ENCODE data around the gene CFAP20. TPM values are rescaled to one million over a fixed set of nuclear protein-coding genes. Genes with fewer than 3 reads are reported as not detected.
"Not testable (repeated sequence)": the region's sequence is repeated elsewhere in the genome, so short reads cannot be mapped to it uniquely, and the experiment has no call there.

CFAP20 gene
- total RNA-seq, 6 donors from 2014 or later: 12.6 to 43.3 (median 26.4) TPM

DNA sequence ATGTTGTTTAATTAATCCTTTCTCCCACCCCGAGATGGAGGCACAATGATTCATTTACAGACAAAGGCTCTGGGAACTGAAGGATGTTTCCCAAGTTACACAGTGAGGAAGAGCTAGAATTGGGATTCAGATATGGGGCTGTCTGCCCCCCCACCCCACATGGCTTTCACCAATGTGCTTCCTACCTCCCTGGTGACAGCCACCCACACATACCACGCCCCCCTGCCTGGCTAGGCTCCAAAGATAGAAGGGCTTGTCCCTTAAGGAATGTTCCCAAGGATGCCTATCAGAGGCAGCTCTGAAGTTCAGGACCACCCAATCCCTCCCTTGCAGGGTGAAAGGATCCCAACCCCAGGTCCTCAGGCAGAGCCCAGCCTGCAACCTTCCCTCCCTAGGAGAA lies 32.9 kb downstream of the CFAP20 start:
- ATAC-seq (ENCODE audit: low FRiP score in 2 of 2): no peak
- WGBS, 2 donors: 41 to 52% methylated on average over 2 of the region's 2 CpGs
- no peak overlapping the region for H3K27ac ChIP-seq

GRCh38 chr16:58095575-58095960 lies 33.6 kb downstream of the CFAP20 start:
- 71 to 74% methylated on average over 6 of the region's 6 CpGs for WGBS, 2 donors
- H3K36me3 ChIP-seq; H3K9me3 ChIP-seq; H3K27me3 ChIP-seq; ATAC-seq (ENCODE audit: low FRiP score in 2 of 2); H3K27ac ChIP-seq; H3K4me1 ChIP-seq; DNase-seq; H3K4me3 ChIP-seq: not testable (repeated sequence)

More for the DNA sequence above, 32.9 kb downstream of the CFAP20 start:
- TF ChIP-seq CTCF (IDR thresholded peaks at IDR 0.05): no peak
- TF ChIP-seq EP300 (IDR thresholded peaks at IDR 0.05): no peak
- no peak for TF ChIP-seq POLR2A (IDR thresholded peaks at IDR 0.05)
- no peak for TF ChIP-seq POLR2AphosphoS5 (IDR thresholded peaks at IDR 0.05)
- DNase-seq: no peak
- no peaks in the 10 kb centered on the region for H3K27me3 ChIP-seq
- H3K4me3 ChIP-seq: no peak overlapping the region
- no peaks in the 10 kb centered on the region for H3K36me3 ChIP-seq
- H3K9me3 ChIP-seq: no peaks in the 10 kb centered on the region
- H3K4me1 ChIP-seq: peaks cover 0 to 9% (median 8%) of the 10 kb centered on the region in 4 donors

DNA sequence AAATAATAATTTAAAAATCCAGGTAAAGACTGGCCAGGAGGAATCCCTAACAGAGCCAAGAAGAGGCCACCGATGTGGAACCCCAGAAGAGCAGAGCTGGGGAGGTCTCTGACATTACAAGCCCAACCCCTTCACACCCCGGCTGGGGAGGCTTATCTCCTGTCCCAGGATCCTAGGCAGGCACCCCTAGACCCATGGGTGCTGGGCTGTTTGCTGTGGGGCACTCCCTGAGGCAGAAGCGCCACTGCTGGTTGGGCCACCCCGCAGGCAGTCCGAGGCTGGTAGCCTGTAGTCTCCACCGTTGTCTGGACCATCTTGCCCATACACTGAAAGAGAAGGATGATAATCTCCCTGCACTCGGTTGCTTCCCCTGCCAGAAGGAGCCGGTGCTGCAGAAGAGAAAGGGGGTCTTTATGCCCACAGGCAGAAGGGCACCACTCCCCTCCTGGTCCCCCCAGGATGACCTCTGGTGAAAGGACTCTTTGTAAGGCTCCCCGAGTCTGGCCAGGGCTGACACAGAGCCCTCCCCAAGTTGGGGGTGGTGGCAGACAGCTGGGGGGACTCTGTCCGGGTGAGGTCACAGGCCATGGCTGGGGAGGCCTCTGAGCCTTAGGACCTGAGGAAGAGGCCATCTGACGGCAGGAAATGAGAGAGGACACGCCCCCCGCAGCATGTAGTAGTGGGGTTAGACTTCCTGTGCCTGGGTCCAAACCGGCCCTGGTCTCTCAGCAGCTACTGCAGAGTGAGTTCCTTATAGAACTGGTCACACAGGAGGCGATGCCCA lies 34.2 kb downstream of the CFAP20 start:
- Histone ChIP-seq H3K9me3 (no peaks in the 10 kb centered on the region), H3K4me3 (no peak overlapping the region), H3K36me3 (no peaks in the 10 kb centered on the region), H3K4me1 (peaks cover 0 to 9% (median 8%) of the 10 kb centered on the region in 4 donors), H3K27ac (no peak overlapping the region), H3K27me3 (no peaks in the 10 kb centered on the region)
- DNase-seq (no peak), ATAC-seq (ENCODE audit: low FRiP score in 2 of 2) (no peak)
- TF ChIP-seq CTCF (IDR thresholded peaks at IDR 0.05): no peak
- no peak for TF ChIP-seq POLR2AphosphoS5 (IDR thresholded peaks at IDR 0.05)
- WGBS, 2 donors: 75 to 78% methylated on average over 13 to 15 of the region's 15 CpGs

DNA sequence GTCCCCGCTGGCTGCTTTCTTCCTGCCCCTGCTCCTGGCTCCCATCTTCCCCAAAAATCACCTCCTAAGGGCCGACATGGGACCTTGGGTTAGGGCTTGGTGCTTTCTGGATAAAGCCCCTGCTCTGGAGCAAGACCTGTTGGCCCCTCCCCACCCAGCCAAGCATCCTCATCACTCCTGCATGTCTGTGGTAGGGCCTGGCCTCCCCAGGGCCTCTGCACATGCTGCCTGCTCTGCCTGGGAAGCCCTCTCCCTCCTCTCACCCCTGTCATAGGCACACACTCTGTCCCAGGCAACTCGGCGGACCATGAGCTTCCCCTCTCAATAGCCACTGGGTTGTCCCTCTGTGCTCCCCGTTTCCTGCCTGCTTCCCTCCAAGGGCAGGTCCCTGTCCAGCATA lies 35.2 kb downstream of the CFAP20 start:
- ATAC-seq (ENCODE audit: low FRiP score in 2 of 2): no peak
- WGBS, 2 donors: 88 to 91% methylated on average over 5 of the region's 5 CpGs

GRCh38 chr16:58090396-58090795 lies 38.8 kb downstream of the CFAP20 start:
- not testable (repeated sequence) for ATAC-seq (ENCODE audit: low FRiP score in 2 of 2); H3K4me1 ChIP-seq; H3K27ac ChIP-seq; H3K9me3 ChIP-seq; H3K27me3 ChIP-seq; H3K36me3 ChIP-seq; H3K4me3 ChIP-seq; DNase-seq
- WGBS, 2 donors: 94 to 96% methylated on average over 3 of the region's 3 CpGs

More for the DNA sequence above, 35.2 kb downstream of the CFAP20 start:
- no peak for DNase-seq
- Histone ChIP-seq H3K27me3 (no peaks in the 10 kb centered on the region), H3K9me3 (no peaks in the 10 kb centered on the region), H3K4me3 (no peak overlapping the region), H3K36me3 (no peaks in the 10 kb centered on the region), H3K27ac (no peak overlapping the region), H3K4me1 (peaks cover 0 to 9% (median 8%) of the 10 kb centered on the region in 4 donors)
- TF ChIP-seq POLR2AphosphoS5 (IDR thresholded peaks at IDR 0.05) (no peak), CTCF (IDR thresholded peaks at IDR 0.05) (no peak), EP300 (IDR thresholded peaks at IDR 0.05) (no peak), POLR2A (IDR thresholded peaks at IDR 0.05) (no peak)

GRCh38 chr16:58088091-58088490 lies 41.1 kb downstream of the CFAP20 start:
- ATAC-seq (ENCODE audit: low FRiP score in 2 of 2) (no peak), DNase-seq (no peak)
- Histone ChIP-seq H3K9me3 (no peaks in the 10 kb centered on the region), H3K4me3 (no peak overlapping the region), H3K4me1 (no peaks in the 10 kb centered on the region), H3K27ac (no peak overlapping the region), H3K36me3 (no peaks in the 10 kb centered on the region), H3K27me3 (no peaks in the 10 kb centered on the region)
- TF ChIP-seq POLR2A (IDR thresholded peaks at IDR 0.05): no peak
- no peak for TF ChIP-seq POLR2AphosphoS5 (IDR thresholded peaks at IDR 0.05)
- TF ChIP-seq EP300 (IDR thresholded peaks at IDR 0.05): no peak
- TF ChIP-seq CTCF (IDR thresholded peaks at IDR 0.05): no peak
- WGBS, 2 donors: 49% methylated on average over 8 to 9 of the region's 9 CpGs
